NCI-H82 treated with DMSO at 0.1 percent for 48 hours (cell line): Measurements from ENCODE around the gene ZNF282.

Experiments used
- DNase-seq: peaks from one replicate; lab custom pipeline; 2025; ENCODE audit not compliant: unreplicated experiment; lab: John Stamatoyannopoulos, UW

The ZNF282 gene

GRCh38 chr7:149191851-149192250, 3.5 kb upstream of the ZNF282 start:
- DNase-seq, result no peak

DNA sequence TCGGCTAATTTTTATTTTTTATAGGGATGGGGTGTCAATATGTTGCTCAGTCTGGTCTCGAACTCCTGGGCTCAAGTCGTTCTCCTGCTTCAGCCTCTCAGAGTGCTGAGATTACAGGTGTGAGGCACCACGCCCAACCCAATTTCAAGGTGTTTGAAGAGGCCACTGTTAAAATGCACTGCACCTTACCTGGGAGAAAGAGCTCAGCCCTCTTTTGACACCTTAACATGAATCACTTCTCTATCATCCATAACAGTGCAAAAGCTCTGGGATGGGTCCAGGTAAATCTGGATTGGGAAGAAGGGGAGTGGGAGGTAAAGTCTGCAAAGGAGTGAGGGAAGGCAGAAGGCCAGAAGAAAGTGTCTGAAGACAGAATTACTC, 557 bp upstream of the ZNF282 start:
- no peak for DNase-seq

DNA sequence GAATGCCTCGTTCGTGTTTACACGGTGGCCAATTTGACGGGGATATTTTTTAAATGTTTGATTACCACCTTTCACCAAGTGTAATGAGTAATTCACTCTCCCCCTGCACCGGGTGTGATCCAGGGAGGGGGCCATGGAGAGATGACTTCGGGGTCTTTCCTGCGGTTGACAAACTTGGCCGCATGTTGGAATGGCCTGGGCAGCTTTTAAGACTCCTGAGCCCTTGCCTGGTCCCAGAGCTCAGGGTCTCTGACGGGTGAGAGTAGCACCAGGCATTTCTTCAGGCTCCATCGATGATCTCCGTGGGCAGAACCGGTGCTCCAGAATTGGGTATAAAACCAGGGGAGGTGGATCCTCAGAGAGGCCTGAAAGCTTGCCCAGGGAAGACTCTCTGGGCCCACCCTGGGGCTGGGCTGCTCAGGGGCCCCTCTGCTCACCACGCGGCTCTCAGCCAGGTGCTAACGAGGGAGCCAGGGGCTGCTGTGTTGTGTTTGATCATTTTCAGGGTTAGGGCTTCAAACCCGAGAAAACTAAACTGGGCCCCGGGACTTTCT, 882 bp downstream of the ZNF282 start:
- DNase-seq, result no peak

GRCh38 chr7:149196705-149197171, 1.4 kb downstream of the ZNF282 start:
- no peak for DNase-seq

DNA sequence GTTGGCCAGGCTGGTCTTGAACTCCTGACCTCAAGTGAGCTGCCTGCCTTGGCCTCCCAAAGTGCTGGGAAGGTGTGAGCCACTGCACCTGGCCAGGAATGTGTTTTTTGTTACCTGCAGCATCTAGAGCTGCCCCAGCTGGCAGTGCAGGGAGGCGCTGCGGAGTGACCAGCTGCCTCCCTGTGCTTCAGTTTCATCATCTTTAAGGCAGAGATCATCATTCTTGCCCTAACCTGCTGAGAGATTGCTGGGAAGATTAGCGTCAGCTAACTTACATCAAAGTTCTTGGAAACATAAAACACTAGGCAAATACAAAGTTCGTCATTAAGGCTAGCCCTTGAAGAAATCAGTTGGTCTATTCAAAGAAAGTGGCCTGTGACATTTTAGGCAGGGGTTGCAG, 2.3 kb downstream of the ZNF282 start:
- DNase-seq, result no peak

DNA sequence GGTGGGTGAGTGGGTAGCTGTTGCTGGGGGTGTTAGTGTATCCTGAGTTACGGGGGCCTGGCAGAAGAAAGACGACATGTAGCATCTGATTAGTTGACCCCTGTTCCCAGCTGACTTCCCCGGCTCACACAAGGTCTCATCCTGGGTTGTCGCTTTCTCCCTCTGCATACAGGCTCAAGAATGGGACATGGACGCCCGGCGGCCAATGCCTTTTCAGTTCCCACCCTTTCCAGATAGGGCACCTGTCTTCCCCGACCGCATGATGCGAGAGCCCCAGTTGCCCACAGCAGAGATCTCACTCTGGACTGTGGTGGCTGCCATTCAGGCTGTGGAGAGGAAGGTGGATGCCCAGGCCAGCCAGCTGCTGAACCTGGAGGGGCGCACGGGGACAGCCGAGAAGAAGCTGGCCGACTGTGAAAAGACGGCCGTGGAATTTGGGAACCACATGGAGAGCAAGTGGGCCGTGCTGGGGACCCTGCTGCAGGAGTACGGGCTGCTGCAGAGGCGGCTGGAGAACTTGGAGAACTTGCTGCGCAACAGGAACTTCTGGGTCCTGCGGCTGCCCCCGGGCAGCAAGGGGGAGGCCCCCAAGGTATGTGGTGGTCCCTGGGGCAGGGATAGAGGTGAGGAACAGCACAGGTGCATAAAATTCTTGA, 2.9 kb downstream of the ZNF282 start:
- no peak for DNase-seq

DNA sequence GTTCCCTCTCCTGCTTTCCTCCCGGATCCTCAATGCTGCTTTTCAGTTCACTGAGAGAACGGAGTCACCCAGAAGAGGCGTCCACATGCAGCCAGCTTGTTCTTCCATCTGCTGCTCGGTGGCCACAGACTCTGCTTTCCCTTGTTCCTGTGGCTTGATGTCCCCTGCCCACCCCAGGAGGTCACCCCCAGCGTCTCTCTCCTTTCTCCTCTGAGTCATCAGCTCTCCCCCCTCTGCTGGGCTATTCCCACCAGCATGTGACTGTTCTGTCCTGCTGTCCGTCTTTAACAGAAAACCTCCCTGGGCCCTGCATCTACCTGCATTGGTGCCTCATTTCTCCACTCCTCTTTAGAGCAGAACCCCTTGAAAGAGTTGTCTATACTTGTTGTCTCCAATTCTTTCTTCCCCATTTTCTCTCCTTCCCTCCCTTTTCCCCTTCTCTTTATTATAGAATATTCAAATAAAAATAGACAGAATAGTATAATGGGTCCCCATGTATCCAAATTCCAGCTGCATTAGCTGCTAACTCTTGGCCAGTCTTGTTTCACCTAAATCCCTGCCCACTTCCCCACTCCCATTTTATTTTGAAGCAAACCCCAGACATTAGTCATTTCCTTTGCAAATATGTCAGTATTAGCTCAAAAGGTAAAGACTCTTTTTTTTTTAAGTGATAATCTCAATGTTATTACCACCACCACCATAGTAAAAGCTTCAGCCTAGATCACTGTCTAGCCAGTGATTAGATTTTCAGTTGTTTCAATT, 4.1 kb downstream of the ZNF282 start:
- no peak for DNase-seq

GRCh38 chr7:149202831-149203231, 7.5 kb downstream of the ZNF282 start:
- DNase-seq, result no peak

DNA sequence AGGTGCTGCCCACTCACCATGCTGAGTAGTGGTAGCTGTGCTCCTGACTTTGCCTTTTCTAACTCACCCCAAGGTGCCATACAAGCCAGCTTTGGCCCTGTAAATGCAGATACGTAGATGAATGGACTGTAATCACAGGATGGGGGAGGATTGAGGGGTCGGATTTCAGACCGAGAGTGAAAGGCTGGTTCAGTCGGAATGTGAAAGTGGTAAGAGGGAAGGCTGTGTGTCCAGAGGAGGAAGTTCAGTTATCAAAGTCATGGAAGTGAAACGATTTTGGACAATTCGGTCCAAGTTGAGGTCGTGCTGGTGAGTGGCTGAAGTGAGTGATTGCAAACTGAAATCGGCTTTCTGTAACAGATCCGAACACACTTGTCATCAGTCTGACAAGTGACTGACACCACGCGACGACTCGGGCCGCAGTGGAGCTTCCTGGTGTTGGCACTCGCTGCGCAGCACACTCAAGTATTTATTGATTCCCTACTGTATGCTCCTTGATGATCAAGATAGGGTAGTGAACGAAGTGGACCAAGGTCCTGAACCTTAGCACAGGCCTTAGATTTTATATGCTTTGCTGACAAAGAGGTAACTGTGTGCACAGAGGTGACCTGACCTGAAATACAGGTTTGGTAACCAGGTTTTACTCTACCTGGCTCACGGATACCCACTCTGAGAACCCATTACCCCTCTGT, 10.5 kb downstream of the ZNF282 start:
- no peak for DNase-seq

DNA sequence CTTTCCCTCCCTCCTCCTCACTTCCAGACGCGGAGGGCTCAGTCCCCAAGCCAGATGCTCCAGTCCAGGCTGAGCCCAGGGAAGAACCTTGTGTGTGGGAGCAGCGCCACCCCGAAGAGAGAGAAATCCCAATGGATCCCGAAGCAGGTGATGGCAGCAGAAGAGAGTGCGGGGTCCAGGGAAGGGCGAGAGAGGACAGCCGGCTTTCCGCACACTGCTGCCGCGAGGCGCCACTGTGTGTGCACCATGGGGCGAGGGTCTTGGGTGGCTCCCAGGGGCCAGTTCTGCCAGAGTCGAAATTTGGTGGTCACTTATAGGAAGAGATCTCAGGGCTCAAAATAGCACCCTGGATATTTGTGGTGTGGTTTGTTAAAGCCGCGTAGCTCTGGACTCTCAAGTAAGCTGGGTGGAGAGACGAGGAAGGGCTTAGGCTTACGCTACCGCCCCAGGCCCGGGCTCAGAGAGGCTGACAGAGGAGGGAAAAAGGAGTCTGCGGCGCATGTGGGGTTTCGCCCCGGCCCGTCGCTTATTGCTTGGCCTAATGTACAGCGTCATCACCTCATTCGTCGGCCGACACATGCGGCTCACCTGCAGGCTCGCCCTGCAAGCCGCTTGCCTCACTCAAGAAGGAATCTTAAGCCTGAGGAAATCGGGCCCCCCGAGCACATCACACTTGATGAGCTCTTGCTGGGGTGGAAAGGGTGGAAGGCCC, 12.1 kb downstream of the ZNF282 start:
- DNase-seq, result no peak

GRCh38 chr7:149209518-149210269, 14.3 kb downstream of the ZNF282 start:
- no peak for DNase-seq

- no peak for DNase-seq
These were observed 15.2 kb downstream of the ZNF282 start for GRCh38 chr7:149210551-149210950.

GRCh38 chr7:149214020-149214720, 18.8 kb downstream of the ZNF282 start:
- no peak for DNase-seq

DNA sequence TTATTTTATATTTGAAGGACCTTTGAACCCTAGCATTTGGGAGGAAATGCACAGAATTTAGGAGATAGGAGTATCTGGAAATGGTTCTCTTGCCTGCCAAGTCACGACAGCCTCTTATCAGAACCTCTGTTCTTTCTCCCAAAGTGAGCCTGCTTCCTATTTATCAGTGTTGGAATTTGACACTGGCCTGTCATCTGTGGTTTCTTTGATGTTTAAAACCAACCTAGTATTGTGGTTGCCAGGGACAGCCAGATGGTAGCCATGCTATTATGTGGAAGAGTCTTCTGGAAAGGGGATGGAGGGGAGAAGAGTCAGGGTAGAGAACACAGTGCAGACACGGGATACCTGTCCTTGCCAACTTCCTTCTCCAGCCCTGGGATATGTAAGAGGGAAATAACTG, 21.1 kb downstream of the ZNF282 start:
- DNase-seq, result no peak

DNA sequence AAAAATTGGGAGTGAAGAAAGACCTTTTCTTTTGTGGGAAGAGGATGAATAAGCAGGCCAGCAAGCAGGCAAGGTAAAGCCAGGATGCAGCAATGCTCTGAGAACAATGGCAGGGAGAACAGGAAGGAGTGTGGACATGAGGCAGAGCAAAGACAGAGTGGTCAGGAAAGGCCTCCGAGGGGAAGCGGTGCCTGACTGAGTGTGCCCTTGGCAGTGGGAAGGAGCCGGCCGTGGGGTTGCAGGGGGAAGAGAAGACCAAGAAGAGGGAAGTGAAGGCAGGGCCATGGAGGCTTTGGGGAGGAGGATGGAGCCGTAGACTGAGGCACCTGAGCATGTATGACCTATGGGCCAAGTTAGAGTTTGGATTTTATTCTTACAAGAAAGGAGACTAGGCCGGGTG, 22.2 kb downstream of the ZNF282 start:
- DNase-seq, result no peak

- no peak for DNase-seq
These were observed 23.4 kb downstream of the ZNF282 start for GRCh38 chr7:149218469-149219420.

DNA sequence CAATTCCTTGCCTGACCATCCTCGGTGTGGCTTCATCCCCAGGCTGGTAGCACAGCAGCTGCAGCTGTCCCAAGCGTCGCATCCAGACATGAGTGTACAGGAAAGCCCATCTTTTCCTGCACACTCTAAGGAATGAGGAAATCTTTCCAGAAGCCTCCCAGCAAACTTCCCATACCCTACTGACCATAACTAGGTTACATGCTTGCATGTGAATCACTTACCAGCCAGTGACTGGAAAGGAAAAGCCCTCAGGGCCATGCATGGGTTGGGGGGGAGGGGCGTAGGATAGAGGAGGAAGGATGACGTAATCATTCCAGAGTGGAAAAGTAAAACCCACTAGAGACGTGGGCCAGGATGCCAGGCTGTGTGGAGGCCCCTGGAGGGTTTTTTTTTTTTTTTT, 25.2 kb downstream of the ZNF282 start:
- no peak for DNase-seq

- DNase-seq, result no peak
These were observed 27.8 kb downstream of the ZNF282 start for GRCh38 chr7:149223176-149223575.

DNA sequence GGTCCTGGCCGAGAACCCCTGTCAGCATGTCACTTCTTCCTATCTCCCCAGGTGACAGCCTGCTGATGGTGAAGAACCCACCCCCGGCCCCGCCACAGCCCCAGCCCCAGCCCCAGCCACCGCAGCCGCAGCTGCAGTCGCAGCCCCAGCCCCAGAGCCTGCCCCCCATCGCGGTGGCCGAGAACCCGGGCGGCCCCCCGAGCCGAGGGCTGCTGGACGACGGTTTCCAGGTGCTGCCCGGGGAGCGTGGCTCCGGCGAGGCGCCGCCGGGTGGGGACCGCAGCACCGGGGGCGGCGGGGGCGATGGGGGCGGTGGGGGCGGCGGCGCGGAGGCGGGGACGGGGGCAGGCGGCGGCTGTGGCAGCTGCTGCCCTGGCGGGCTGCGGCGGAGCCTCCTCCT, 28.4 kb downstream of the ZNF282 start:
- no peak for DNase-seq
